Liver (tissue), 9 donors: ENCODE results near the gene NR5A2. TPM values are rescaled to one million over a fixed set of nuclear protein-coding genes. Genes with fewer than 3 reads are reported as not detected.
A peak's percentile ranks its signal among the peaks of the same experiment; 100 is the strongest.

ENCODE experiments used
- DNase-seq: peaks from one replicate; pipeline ENCODE4 v3.0.0-alpha.2; 2017; ENCODE audit warnings: low spot score
- H3K27ac ChIP-seq, 2 donors: one replicate each; pipeline ENCODE4 v1.7.0; 2013; ENCODE audit warnings: inconsistent platforms in 2 of 2, low read length in 2 of 2, control low read depth in 1 of 2, low read depth in 1 of 2, mild to moderate bottlenecking in 1 of 2
- H3K27me3 ChIP-seq, 4 donors: one replicate each; pipeline versions ENCODE4 v1.6.1 to v1.7.0; 2013; ENCODE audit warnings: low read length in 3 of 4, inconsistent platforms in 1 of 4, mild to moderate bottlenecking in 1 of 4, moderate library complexity in 1 of 4; ENCODE audit not compliant: control insufficient read depth in 4 of 4, insufficient read depth in 4 of 4
- H3K36me3 ChIP-seq, 4 donors: one replicate each; pipeline versions ENCODE4 v1.6.1 to v1.7.0; 2013; ENCODE audit warnings: low read length in 3 of 4, mild to moderate bottlenecking in 3 of 4, low read depth in 1 of 4, moderate library complexity in 1 of 4; ENCODE audit not compliant: control insufficient read depth in 4 of 4, insufficient read depth in 3 of 4
- H3K4me1 ChIP-seq, 4 donors: one replicate each; pipeline versions ENCODE4 v1.6.1 to v1.7.0; 2013; ENCODE audit warnings: low read length in 3 of 4, mild to moderate bottlenecking in 3 of 4, moderate library complexity in 1 of 4; ENCODE audit not compliant: control insufficient read depth in 4 of 4, insufficient read depth in 4 of 4
- H3K4me3 ChIP-seq, 3 donors: one replicate each; pipeline versions ENCODE4 v1.6.1 to v1.7.0; 2013; ENCODE audit warnings: low read length in 3 of 3, control low read depth in 1 of 3, low read depth in 1 of 3, mild to moderate bottlenecking in 1 of 3
- H3K9ac ChIP-seq, 2 donors: one replicate each; pipeline ENCODE4 v1.7.0; 2013; ENCODE audit warnings: low read length in 2 of 2, mild to moderate bottlenecking in 2 of 2, moderate library complexity in 2 of 2, control low read depth in 1 of 2, low read depth in 1 of 2
- H3K9me3 ChIP-seq, 4 donors: one replicate each; pipeline versions ENCODE4 v1.6.1 to v1.7.0; 2013; ENCODE audit warnings: low read length in 3 of 4; ENCODE audit not compliant: control insufficient read depth in 4 of 4
- EGR1 ChIP-seq, 2 donors: IDR thresholded peaks; 2 replicates each; pipeline ENCODE4 v1.6.1; 2016 to 2018; ENCODE audit warnings: antibody characterized with exemption in 2 of 2, low read depth in 2 of 2
- FOXA1 ChIP-seq: IDR thresholded peaks from 2 replicates; pipeline ENCODE4 v1.6.1; 2016; ENCODE audit warnings: antibody characterized with exemption
- FOXA2 ChIP-seq: IDR thresholded peaks from 2 replicates; pipeline ENCODE4 v1.6.1; 2016; ENCODE audit warnings: antibody characterized with exemption
- GABPA ChIP-seq, 2 donors: IDR thresholded peaks in 1 of 2; conservative IDR thresholded peaks in 1 of 2; 2 replicates each; pipeline ENCODE4 v1.6.1; 2016; ENCODE audit warnings: antibody characterized with exemption in 2 of 2, mild to moderate bottlenecking in 1 of 2, moderate library complexity in 1 of 2
- HNF4A ChIP-seq, 2 donors: conservative IDR thresholded peaks; 2 replicates each; pipeline ENCODE4 v1.6.1; 2016; ENCODE audit warnings: antibody characterized with exemption in 2 of 2, mild to moderate bottlenecking in 2 of 2
- HNF4G ChIP-seq: IDR thresholded peaks from 2 replicates; pipeline ENCODE4 v1.6.1; 2016; ENCODE audit warnings: antibody characterized with exemption
- JUND ChIP-seq, 2 donors: IDR thresholded peaks; 2 replicates each; pipeline ENCODE4 v1.6.1; 2016; ENCODE audit warnings: antibody characterized with exemption in 2 of 2
- MAX ChIP-seq: IDR thresholded peaks from 2 replicates; pipeline ENCODE4 v1.6.1; 2016; ENCODE audit warnings: antibody characterized with exemption
- NR2F2 ChIP-seq: IDR thresholded peaks from 2 replicates; pipeline ENCODE4 v1.6.1; 2016; ENCODE audit warnings: antibody characterized with exemption
- RAD21 ChIP-seq, 2 donors: IDR thresholded peaks; 2 replicates each; pipeline ENCODE4 v1.6.1; 2016; ENCODE audit warnings: antibody characterized with exemption in 2 of 2, mild to moderate bottlenecking in 2 of 2
- REST ChIP-seq: IDR thresholded peaks from 2 replicates; pipeline ENCODE4 v1.6.1; 2016; ENCODE audit warnings: antibody characterized with exemption, mild to moderate bottlenecking
- RXRA ChIP-seq, 2 donors: IDR thresholded peaks; 2 replicates each; pipeline ENCODE4 v1.6.1; 2017 to 2018; ENCODE audit warnings: antibody characterized with exemption in 2 of 2, mild to moderate bottlenecking in 1 of 2
- SP1 ChIP-seq: IDR thresholded peaks from 2 replicates; pipeline ENCODE4 v1.6.1; 2018; ENCODE audit warnings: antibody characterized with exemption, mild to moderate bottlenecking
- TAF1 ChIP-seq: conservative IDR thresholded peaks from 2 replicates; pipeline ENCODE4 v1.6.1; 2016; ENCODE audit warnings: antibody characterized with exemption, mild to moderate bottlenecking
- YY1 ChIP-seq: IDR thresholded peaks from 2 replicates; pipeline ENCODE4 v1.6.1; 2016; ENCODE audit warnings: antibody characterized with exemption, mild to moderate bottlenecking
- ZBTB33 ChIP-seq: IDR thresholded peaks from 2 replicates; pipeline ENCODE4 v1.6.1; 2016; ENCODE audit warnings: antibody characterized with exemption
- WGBS: extraction: QIAGEN DNeasy Blood & Tissue Kit; methylation state at CpG from one replicate; pipeline ENCODE4 v1.1.7; 2013; 5-methylcytosine and 5-hydroxymethylcytosine counted together
- polyA plus RNA-seq, 2 donors: library from polyadenylated mRNA; stranded (reverse) in 1 of 2; unstranded in 1 of 2; fragments of 200-250 nt in 1 of 2; fragments of >200 nt in 1 of 2; fragmentation: Nextera tagmentation in 1 of 2; extraction: Ambion mirVana in 1 of 2; gene quantifications; one replicate each; pipeline versions ENCODE4 v1.2.1 to v1.2.3, GENCODE V29; 2013 to 2015
- total RNA-seq, 2 donors: library from RNA; depleted of rRNA; stranded (reverse); fragments of >200 nt; gene quantifications; one replicate each; pipeline ENCODE4 v1.2.3, GENCODE V29; 2014
- TF ChIP-seq, protein P1 (sequence below): fragments of 150-350 bp; IDR thresholded peaks from 2 replicates; pipeline ENCODE4 v1.5.1; 2017; ENCODE audit warnings: improper control_type of control experiment, low read depth, low read length; ENCODE audit not compliant: missing input control
- TF ChIP-seq, protein P2 (sequence below): IDR thresholded peaks from 2 replicates; pipeline ENCODE4 v1.6.1; 2016; ENCODE audit warnings: antibody characterized with exemption
- donor health status: healthy.
- donor health status: healthy.
- donor health status: healthy.
- donor health status: healthy.
- donor health status: healthy.

Gene NR5A2
- total RNA-seq (10 to 100 TPM; 17.5 to 37.5 TPM), polyA plus RNA-seq (10 to 100 TPM; 10.0 to 24.8 TPM)

GRCh38 chr1:200027264-200027823 lies at the start of gene NR5A2:
Gene NR5A2, plus strand, starts transcription at chr1:200027710. Its CDS starts 138 bp downstream, at chr1:200027848.
- no peak for DNase-seq
- H3K9me3 ChIP-seq = no peaks in the 10 kb centered on the region
- peaks cover 0 to 2% (median under 1%) of the 10 kb centered on the region in 4 donors for H3K36me3 ChIP-seq
- TF ChIP-seq JUND (IDR thresholded peaks at IDR 0.05) (peak; percentile 52 to 92), RXRA (IDR thresholded peaks at IDR 0.05) (peak; percentile 75 to 94), HNF4A (conservative IDR thresholded peaks at IDR 0.05) (peak; percentile 91), YY1 (peak; percentile 96), TAF1 (peak; percentile 90), REST (peak; percentile 92), RAD21 (IDR thresholded peaks at IDR 0.05) (peak; percentile 50 to 58), HNF4G (peak; percentile 56), MAX (peak; percentile 63), EGR1 (IDR thresholded peaks at IDR 0.05; ENCODE audit: low read depth in 2 of 2) (peak in 1 of 2 donors; percentile 90), FOXA1 (peak; percentile 43), FOXA2 (peak; percentile 6), NR2F2 (peak; percentile 83), GABPA (IDR thresholded peaks at IDR 0.05 in 1 of 2, conservative IDR thresholded peaks at IDR 0.05 in 1 of 2) (peak in 1 of 2 donors; percentile 13), ZBTB33 (peak; percentile 80), SP1 (peak; percentile 94)
- TF ChIP-seq, protein P1, sequence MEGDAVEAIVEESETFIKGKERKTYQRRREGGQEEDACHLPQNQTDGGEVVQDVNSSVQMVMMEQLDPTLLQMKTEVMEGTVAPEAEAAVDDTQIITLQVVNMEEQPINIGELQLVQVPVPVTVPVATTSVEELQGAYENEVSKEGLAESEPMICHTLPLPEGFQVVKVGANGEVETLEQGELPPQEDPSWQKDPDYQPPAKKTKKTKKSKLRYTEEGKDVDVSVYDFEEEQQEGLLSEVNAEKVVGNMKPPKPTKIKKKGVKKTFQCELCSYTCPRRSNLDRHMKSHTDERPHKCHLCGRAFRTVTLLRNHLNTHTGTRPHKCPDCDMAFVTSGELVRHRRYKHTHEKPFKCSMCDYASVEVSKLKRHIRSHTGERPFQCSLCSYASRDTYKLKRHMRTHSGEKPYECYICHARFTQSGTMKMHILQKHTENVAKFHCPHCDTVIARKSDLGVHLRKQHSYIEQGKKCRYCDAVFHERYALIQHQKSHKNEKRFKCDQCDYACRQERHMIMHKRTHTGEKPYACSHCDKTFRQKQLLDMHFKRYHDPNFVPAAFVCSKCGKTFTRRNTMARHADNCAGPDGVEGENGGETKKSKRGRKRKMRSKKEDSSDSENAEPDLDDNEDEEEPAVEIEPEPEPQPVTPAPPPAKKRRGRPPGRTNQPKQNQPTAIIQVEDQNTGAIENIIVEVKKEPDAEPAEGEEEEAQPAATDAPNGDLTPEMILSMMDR = no peak
- TF ChIP-seq, protein P2, sequence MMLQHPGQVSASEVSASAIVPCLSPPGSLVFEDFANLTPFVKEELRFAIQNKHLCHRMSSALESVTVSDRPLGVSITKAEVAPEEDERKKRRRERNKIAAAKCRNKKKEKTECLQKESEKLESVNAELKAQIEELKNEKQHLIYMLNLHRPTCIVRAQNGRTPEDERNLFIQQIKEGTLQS = peak; percentile 74
- H3K9ac ChIP-seq = peak within 1 kb of the TSS; percentile 87 to 100
- peak within 1 kb of the TSS; percentile 75 to 97 (median 81) for H3K4me3 ChIP-seq
- WGBS = 37% methylated on average over 1 of the region's 1 CpG
- no peaks in the 10 kb centered on the region for H3K27me3 ChIP-seq
- peak within 1 kb of the TSS; percentile 76 to 93 for H3K27ac ChIP-seq
- peaks cover 5 to 33% (median 12%) of the 10 kb centered on the region in 4 donors for H3K4me1 ChIP-seq
